Measurements from ENCODE around the gene MBD1. TPM values are rescaled to one million over a fixed set of nuclear protein-coding genes. Genes with fewer than 3 reads are reported as not detected.

Gene MBD1
- total RNA-seq, 1 donor from 2014 or later, result 104 TPM

GRCh38 chr18:50297621-50298442 is 16.5 kb upstream of the MBD1 start:
- intact Hi-C loops (cut with micrococcal nuclease), result loop anchor here (1.0 kb wide), 3 partner anchors 9 to 17 kb away; partner anchors contain the start of genes CXXC1 and MBD1

- intact Hi-C loops (cut with micrococcal nuclease), result no loop called here
Observed at GRCh38 chr18:50293039-50293438, 11.7 kb upstream of the MBD1 start.

- intact Hi-C loops (cut with micrococcal nuclease), result loop anchor here (5.0 to 10.0 kb wide), 5 partner anchors 33 to 1454 kb away; partner anchors contain the start of genes ACAA2 and MEX3C
Observed at GRCh38 chr18:50289108-50289443, 7.8 kb upstream of the MBD1 start.

- intact Hi-C loops (cut with micrococcal nuclease), result loop anchor here (5.0 to 10.0 kb wide), 5 partner anchors 34 to 1454 kb away; partner anchors contain the start of genes ACAA2 and MEX3C
Observed at GRCh38 chr18:50288348-50289107, 7.2 kb upstream of the MBD1 start.

- intact Hi-C loops (cut with micrococcal nuclease), result loop anchor here (1.0 to 10.0 kb wide), 11 partner anchors 11 to 1453 kb away; partner anchors contain the start of genes ACAA2, CFAP53, MEX3C and RPL17
Observed at GRCh38 chr18:50287441-50288347, 6.4 kb upstream of the MBD1 start, which contains the start of gene CXXC1. TSS of gene CXXC1 (minus strand) at chr18:50287692. CDS start at chr18:50287589, 103 bp downstream.

- intact Hi-C loops (cut with micrococcal nuclease), result loop anchor here (1.0 to 10.0 kb wide), 11 partner anchors 11 to 1452 kb away; partner anchors contain the start of genes ACAA2, CFAP53, MEX3C and RPL17
Observed at GRCh38 chr18:50287028-50287440, 5.7 kb upstream of the MBD1 start.

GRCh38 chr18:50286391-50287027 is 5.2 kb upstream of the MBD1 start:
- intact Hi-C loops (cut with micrococcal nuclease), result loop anchor here (1.0 to 10.0 kb wide), 11 partner anchors 12 to 1452 kb away; partner anchors contain the start of genes ACAA2, CFAP53, MEX3C and RPL17

- intact Hi-C loops (cut with micrococcal nuclease), result loop anchor here (5.0 to 10.0 kb wide), 5 partner anchors 37 to 1451 kb away; partner anchors contain the start of genes ACAA2 and MEX3C
Observed at GRCh38 chr18:50285631-50286321, 4.5 kb upstream of the MBD1 start.

GRCh38 chr18:50285071-50285470 is 3.7 kb upstream of the MBD1 start:
- intact Hi-C loops (cut with micrococcal nuclease), result loop anchor here (5.0 to 10.0 kb wide), 5 partner anchors 37 to 1450 kb away; partner anchors contain the start of genes ACAA2 and MEX3C

GRCh38 chr18:50284255-50284885 is 3.0 kb upstream of the MBD1 start:
- intact Hi-C loops (cut with micrococcal nuclease), result loop anchor here (10.0 kb wide), 2 partner anchors 470 to 1450 kb away; partner anchors contain the start of gene ACAA2

GRCh38 chr18:50283469-50284209 is 2.3 kb upstream of the MBD1 start:
- intact Hi-C loops (cut with micrococcal nuclease), result loop anchor here (10.0 kb wide), 2 partner anchors 469 to 1449 kb away; partner anchors contain the start of gene ACAA2

- intact Hi-C loops (cut with micrococcal nuclease), result loop anchor here (10.0 kb wide), 2 partner anchors 468 to 1448 kb away; partner anchors contain the start of gene ACAA2
Observed at GRCh38 chr18:50282521-50283335, 1.4 kb upstream of the MBD1 start.

GRCh38 chr18:50281972-50282520 is 723 bp upstream of the MBD1 start:
- intact Hi-C loops (cut with micrococcal nuclease), result loop anchor here (1.0 to 10.0 kb wide), 8 partner anchors 16 to 1447 kb away; partner anchors contain the start of genes ACAA2, CFAP53, RPL17 and SKA1

- intact Hi-C loops (cut with micrococcal nuclease), result loop anchor here (1.0 to 10.0 kb wide), 8 partner anchors 14 to 1446 kb away; partner anchors contain the start of genes ACAA2, CFAP53, RPL17 and SKA1
Observed at GRCh38 chr18:50280707-50281294, 522 bp downstream of the MBD1 start.

GRCh38 chr18:50279752-50280151 is 1.6 kb downstream of the MBD1 start:
- intact Hi-C loops (cut with micrococcal nuclease), result loop anchor here (10.0 kb wide), 2 partner anchors 465 to 1445 kb away; partner anchors contain the start of gene ACAA2

- intact Hi-C loops (cut with micrococcal nuclease), result no loop called here
Observed at GRCh38 chr18:50277942-50278341, 3.4 kb downstream of the MBD1 start.
